ENCODE measurements around the gene ZMYND12.

The ZMYND12 gene

GRCh38 chr1:42449256-42449655 is 6.6 kb downstream of the ZMYND12 start:
- Histone ChIP-seq H3K4me1 (ENCODE audit: insufficient read depth, low read length, severe bottlenecking) (no peaks in the 10 kb centered on the region), H3K9me3 (ENCODE audit: low read length) (no peaks in the 10 kb centered on the region), H3K4me3 (ENCODE audit: low read depth, low read length, poor library complexity, severe bottlenecking) (no peak overlapping the region), H3K4me2 (ENCODE audit: low read length) (no peak overlapping the region), H3K36me3 (ENCODE audit: insufficient read depth, low read length) (no peaks in the 10 kb centered on the region; the same call in 1 of the 2 replicates), H3K27ac (ENCODE audit: low read depth, low read length, poor library complexity, severe bottlenecking) (no peak overlapping the region), H2AFZ (ENCODE audit: low read length) (no peak overlapping the region), H4K20me1 (ENCODE audit: insufficient read depth, low read length) (no peaks in the 10 kb centered on the region), H3K27me3 (ENCODE audit: insufficient read depth, low read length) (no peaks in the 10 kb centered on the region), H3K9ac (ENCODE audit: low read length) (no peak overlapping the region), H3K79me2 (ENCODE audit: insufficient read depth, low read length) (no peaks in the 10 kb centered on the region), H3K9me2 (ENCODE audit: low read depth, low read length) (no peaks in the 10 kb centered on the region), H3F3A (ENCODE audit: insufficient read depth, low read length) (no peaks in the 10 kb centered on the region)
- TF ChIP-seq EZH2 (IDR thresholded peaks at IDR 0.05; ENCODE audit: borderline replicate concordance, low read length) (no peak), CTCF (IDR thresholded peaks at IDR 0.05; ENCODE audit: low read length) (no peak)

GRCh38 chr1:42442662-42443061 is 13.2 kb downstream of the ZMYND12 start:
- no peaks in the 10 kb centered on the region for H3K79me2 ChIP-seq (ENCODE audit: insufficient read depth, low read length)
- H4K20me1 ChIP-seq (ENCODE audit: insufficient read depth, low read length): no peaks in the 10 kb centered on the region
- no peaks in the 10 kb centered on the region for H3K36me3 ChIP-seq (ENCODE audit: insufficient read depth, low read length)
- H3K4me1 ChIP-seq (ENCODE audit: insufficient read depth, low read length, severe bottlenecking): no peaks in the 10 kb centered on the region
- H3K27ac ChIP-seq (ENCODE audit: low read depth, low read length, poor library complexity, severe bottlenecking): no peak overlapping the region
- no peaks in the 10 kb centered on the region for H3K9me3 ChIP-seq (ENCODE audit: low read length)
- H3K4me2 ChIP-seq (ENCODE audit: low read length): no peak overlapping the region
- H3K9me2 ChIP-seq (ENCODE audit: low read depth, low read length): no peaks in the 10 kb centered on the region
- H2AFZ ChIP-seq (ENCODE audit: low read length): no peak overlapping the region
- H3K4me3 ChIP-seq (ENCODE audit: low read depth, low read length, poor library complexity, severe bottlenecking): no peak overlapping the region
- no peaks in the 10 kb centered on the region; the same call in 1 of the 2 replicates for H3K27me3 ChIP-seq (ENCODE audit: insufficient read depth, low read length)
- no peaks in the 10 kb centered on the region for H3F3A ChIP-seq (ENCODE audit: insufficient read depth, low read length)
- TF ChIP-seq EZH2 (IDR thresholded peaks at IDR 0.05; ENCODE audit: borderline replicate concordance, low read length) (no peak), CTCF (IDR thresholded peaks at IDR 0.05; ENCODE audit: low read length) (no peak)
- H3K9ac ChIP-seq (ENCODE audit: low read length): no peak overlapping the region

GRCh38 chr1:42439940-42440339 is 15.9 kb downstream of the ZMYND12 start:
- no peaks in the 10 kb centered on the region for H3K9me2 ChIP-seq (ENCODE audit: low read depth, low read length)
- H3K27me3 ChIP-seq (ENCODE audit: insufficient read depth, low read length): no peaks in the 10 kb centered on the region; the same call in 1 of the 2 replicates
- H3K9ac ChIP-seq (ENCODE audit: low read length): no peak overlapping the region
- H3K4me3 ChIP-seq (ENCODE audit: low read depth, low read length, poor library complexity, severe bottlenecking): no peak overlapping the region
- no peak overlapping the region for H2AFZ ChIP-seq (ENCODE audit: low read length)
- H3K4me2 ChIP-seq (ENCODE audit: low read length): no peak overlapping the region
- no peaks in the 10 kb centered on the region for H4K20me1 ChIP-seq (ENCODE audit: insufficient read depth, low read length)
- H3K79me2 ChIP-seq (ENCODE audit: insufficient read depth, low read length): no peaks in the 10 kb centered on the region
- no peak overlapping the region for H3K27ac ChIP-seq (ENCODE audit: low read depth, low read length, poor library complexity, severe bottlenecking)
- no peaks in the 10 kb centered on the region for H3K36me3 ChIP-seq (ENCODE audit: insufficient read depth, low read length)
- no peaks in the 10 kb centered on the region for H3K9me3 ChIP-seq (ENCODE audit: low read length)
- no peaks in the 10 kb centered on the region for H3F3A ChIP-seq (ENCODE audit: insufficient read depth, low read length)
- TF ChIP-seq EZH2 (IDR thresholded peaks at IDR 0.05; ENCODE audit: borderline replicate concordance, low read length): no peak
- TF ChIP-seq CTCF (IDR thresholded peaks at IDR 0.05; ENCODE audit: low read length): no peak
- no peaks in the 10 kb centered on the region for H3K4me1 ChIP-seq (ENCODE audit: insufficient read depth, low read length, severe bottlenecking)
